ENCODE measurements around the gene SMAD6. TPM values are rescaled to one million over a fixed set of nuclear protein-coding genes. Genes with fewer than 3 reads are reported as not detected.
A peak's percentile ranks its signal among the peaks of the same experiment; 100 is the strongest.

SMAD6 gene
- total RNA-seq, 1 donor from 2014 or later, result 1.2 TPM

- no peak for ATAC-seq
Measured at GRCh38 chr15:66799242-66799641, 97.2 kb downstream of the SMAD6 start.

GRCh38 chr15:66800584-66801235, 98.7 kb downstream of the SMAD6 start:
- no peak for ATAC-seq

- ATAC-seq, result no peak
Measured at GRCh38 chr15:66801266-66801665, 99.2 kb downstream of the SMAD6 start.

GRCh38 chr15:66802025-66803001, 100.3 kb downstream of the SMAD6 start:
- ATAC-seq, result no peak

- peak; percentile 95 for ATAC-seq
Measured at GRCh38 chr15:66803182-66803729, 101.2 kb downstream of the SMAD6 start.

- ATAC-seq, result no peak
Measured at GRCh38 chr15:66803749-66804148, 101.7 kb downstream of the SMAD6 start.

GRCh38 chr15:66805202-66805885, 103.3 kb downstream of the SMAD6 start:
- no peak for ATAC-seq

GRCh38 chr15:66808181-66808824, 106.3 kb downstream of the SMAD6 start:
- ATAC-seq, result no peak

GRCh38 chr15:66809664-66810063, 107.6 kb downstream of the SMAD6 start:
- no peak for ATAC-seq

GRCh38 chr15:66815318-66815717, 113.3 kb downstream of the SMAD6 start:
- ATAC-seq, result no peak

GRCh38 chr15:66816201-66816600, 114.2 kb downstream of the SMAD6 start:
- no peak for ATAC-seq

GRCh38 chr15:66819084-66819483, 117.0 kb downstream of the SMAD6 start:
- ATAC-seq, result peak; percentile 77

GRCh38 chr15:66820481-66821176, 118.6 kb downstream of the SMAD6 start:
- ATAC-seq, result no peak

GRCh38 chr15:66821307-66821706, 119.3 kb downstream of the SMAD6 start:
- no peak for ATAC-seq

GRCh38 chr15:66822114-66822513, 120.1 kb downstream of the SMAD6 start:
- no peak for ATAC-seq

GRCh38 chr15:66822576-66822975, 120.5 kb downstream of the SMAD6 start:
- no peak for ATAC-seq

- ATAC-seq, result no peak
Measured at GRCh38 chr15:66823601-66824000, 121.6 kb downstream of the SMAD6 start.

GRCh38 chr15:66824424-66824823, 122.4 kb downstream of the SMAD6 start:
- no peak for ATAC-seq

- ATAC-seq, result no peak
Measured at GRCh38 chr15:66825139-66825538, 123.1 kb downstream of the SMAD6 start.

GRCh38 chr15:66825731-66826130, 123.7 kb downstream of the SMAD6 start:
- ATAC-seq, result no peak

- ATAC-seq, result no peak
Measured at GRCh38 chr15:66826507-66826906, 124.5 kb downstream of the SMAD6 start.
